NCI-H1092 treated with DMSO at 0.1 percent for 48 hours (cell line): ENCODE measurements around the gene FGF18.

Experiments
- DNase-seq: peaks from one replicate; lab custom pipeline; 2025; lab: John Stamatoyannopoulos, UW

FGF18 gene

DNA sequence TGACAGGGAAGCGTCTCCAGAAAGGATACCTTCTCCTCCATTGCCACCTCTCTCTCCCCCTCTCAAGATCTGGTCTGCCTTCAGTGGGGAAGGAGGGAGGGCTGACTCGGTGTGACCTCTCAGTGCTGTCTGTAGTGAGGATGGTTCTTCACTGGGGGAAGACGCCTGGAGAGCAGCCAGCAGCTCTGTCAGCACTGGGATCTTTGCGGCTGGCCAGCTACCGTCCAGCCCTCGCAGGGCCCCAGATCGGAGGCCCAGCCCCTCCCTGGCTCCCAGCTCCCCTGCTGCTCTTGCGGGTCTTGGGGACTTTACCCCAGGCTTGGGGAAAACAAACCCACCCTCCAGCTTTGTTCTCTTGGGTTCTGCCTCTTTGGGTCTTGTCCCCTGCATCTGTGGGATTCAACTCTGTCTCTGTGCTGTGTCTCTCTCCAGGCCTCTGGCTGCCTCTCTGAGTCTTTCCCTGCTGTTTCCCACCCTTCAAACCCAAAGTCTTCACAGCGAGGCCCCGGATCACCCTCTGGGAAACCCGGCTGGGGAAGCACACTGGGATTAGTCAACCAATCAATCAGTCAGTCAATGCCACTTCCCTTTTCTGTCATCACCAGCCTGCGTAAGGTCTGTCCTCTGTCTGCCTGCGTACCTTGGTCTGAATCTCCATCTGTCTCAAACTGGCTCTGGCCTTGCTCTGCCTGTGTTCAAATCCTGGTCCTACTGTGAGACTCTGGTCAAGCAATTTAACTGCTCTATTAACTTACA lies 23.0 kb downstream of the FGF18 start:
- DNase-seq = no peak

DNA sequence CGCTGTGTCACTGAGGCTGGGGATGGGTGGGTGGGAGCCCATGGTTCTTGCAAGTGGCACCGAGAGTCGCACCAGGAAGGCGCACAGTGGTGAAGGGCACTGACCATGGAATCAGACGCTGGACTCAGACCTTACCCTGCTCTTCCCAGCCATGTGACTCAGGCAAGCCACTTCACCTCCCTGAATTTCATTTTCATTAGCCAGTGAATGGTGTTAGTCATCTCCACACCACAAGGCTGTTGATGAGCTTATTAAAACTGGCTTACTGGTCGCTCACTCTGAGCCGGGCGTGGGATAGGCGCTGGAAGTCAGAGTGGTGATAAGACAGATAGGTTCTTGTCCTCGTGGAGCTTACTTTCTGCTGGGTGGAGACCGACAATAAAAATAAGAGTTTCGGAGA lies 25.1 kb downstream of the FGF18 start:
- no peak for DNase-seq

DNA sequence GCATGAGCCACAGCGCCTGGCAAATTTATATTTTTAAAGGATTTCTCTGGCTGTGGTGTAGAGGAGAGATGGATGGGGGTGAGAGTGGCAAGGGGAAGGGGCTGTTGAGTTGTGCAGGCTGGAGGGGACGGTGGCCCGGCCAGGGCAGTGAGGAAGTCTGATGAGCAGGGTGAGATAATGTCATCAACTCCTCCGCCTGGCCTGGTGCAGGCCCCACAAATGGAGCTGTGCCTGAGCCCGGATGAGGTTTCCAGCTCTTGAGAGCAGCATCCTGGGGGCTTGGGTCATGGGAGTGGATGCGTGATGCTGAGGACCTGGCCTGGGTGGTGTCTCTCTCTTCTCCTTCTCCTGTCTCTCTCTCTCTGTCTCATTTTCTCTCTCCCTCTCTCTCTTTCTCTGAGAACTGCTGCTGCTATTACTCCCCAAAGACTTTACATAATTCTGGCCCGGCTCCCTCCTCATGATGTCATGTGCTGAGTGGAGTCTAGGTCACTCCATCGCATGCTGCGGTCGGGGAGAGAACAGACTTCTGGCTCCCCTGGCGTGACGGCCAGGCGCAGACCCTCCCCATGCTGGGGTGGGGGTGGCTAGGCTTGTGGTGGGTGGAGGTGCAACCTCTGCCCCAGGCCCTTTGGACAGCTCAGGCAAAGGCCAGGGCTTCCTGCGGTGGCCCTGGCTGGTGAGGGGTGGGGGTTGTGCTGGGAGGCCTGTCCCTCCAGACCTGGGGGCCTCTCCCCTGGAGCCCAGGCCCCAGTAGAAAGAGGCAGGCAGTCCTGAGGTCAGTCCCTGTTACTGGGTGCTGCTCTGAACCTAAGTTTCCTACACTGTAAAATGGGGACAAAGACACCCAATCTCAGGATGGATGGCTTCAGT lies 26.4 kb downstream of the FGF18 start:
- no peak for DNase-seq

DNA sequence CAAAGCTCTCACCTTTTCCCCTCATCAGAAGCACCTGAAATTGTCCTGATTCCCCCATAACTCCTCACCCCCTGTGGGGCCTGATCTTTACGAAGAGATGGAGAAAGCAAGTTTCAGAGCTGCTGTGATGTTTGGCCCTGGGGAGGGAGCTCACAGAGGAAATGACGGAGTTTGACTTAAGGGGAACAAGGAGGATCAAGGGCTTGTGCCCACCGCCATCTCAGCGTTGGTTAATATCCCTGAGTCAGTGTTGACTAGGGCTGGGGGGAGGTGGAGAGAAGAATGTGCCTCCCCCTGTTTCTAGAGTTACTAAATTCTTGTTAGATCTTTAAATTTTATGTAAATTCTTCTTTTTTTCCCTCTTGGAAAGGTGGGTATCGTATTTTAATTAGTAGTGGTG lies 27.8 kb downstream of the FGF18 start:
- no peak for DNase-seq

DNA sequence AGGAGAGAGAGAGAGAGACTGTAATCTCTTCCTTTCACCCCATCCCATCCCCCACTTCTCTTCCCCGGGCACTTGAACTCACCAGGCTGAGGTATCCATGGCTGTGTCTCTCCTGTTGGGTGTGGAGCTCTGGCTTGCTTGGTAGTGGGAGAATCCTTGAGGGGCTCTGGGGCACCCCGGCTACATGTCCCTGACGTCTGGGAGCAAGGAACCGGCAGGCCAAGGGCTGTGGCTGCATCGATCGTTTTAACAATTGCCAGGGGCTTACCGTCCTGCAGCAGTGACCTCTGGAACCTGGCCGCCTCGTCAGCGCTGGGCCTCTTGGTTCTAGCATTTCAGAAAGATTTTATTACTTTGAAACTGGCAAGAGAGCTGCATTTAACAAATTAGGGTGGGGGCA lies 30.0 kb downstream of the FGF18 start:
- DNase-seq = no peak

DNA sequence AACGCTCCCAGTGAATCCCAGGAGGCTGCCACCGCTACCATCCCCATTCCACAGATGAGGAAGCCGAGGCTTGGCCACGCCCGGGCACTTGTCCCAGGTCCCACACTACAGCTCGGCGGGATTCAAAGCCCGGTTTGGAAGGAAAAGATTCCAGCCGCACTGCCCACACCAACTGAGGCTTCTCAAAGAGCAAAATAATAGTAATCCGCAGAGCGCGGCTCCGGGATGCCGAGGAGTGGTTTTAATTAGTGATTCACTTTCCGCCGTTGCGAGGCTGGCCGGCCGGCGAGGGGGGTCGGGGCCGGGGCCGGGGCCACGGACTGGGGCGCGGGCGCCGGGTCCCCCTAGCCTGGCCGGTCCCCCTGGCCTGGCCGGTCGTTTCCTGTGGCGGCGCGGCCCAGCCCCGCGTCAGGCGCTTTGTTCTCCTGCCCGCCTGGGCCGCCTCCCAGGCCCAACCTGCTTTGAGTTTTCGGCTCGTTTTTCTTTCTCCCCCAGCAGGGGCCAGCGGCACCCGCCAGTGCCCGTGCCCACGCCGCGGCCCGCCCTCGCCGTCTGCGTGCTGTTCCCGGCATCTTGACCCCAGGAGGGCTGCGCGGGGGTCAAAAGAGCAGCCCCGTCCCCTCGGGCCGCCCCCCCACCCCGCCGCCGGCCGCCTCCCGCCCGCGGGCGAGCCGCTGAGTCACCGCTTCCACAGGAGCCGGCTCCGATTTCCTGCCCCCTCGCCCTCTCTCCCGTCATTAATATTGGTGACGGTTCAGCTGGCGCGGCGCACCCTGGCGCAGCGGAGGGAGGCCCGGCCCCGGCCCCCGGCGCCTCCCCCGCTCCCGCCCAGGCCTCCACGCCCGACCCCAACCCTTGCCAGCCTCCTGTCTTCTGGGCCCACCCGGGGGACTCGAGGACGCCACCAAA lies 31.2 kb downstream of the FGF18 start:
- no peak for DNase-seq

DNA sequence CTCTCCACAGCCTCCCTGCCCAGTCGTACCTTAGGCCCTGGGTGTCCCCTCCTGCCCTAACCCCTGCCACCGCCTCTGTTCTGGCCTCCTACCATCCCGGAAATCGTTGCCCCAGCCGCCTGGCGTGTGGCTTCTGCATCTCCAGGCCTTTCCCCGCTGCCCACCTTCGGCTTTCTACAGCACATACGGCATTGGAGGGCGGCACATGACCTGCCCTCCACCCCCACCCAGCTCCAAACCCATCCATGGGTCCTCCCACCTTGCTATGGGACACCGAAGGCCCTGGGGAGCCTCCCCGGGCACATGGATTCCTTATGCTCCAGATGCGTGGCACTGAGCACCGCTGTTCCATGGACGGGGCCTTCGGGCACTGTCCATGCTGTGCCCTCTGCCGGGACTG lies 32.0 kb downstream of the FGF18 start:
- no peak for DNase-seq

DNA sequence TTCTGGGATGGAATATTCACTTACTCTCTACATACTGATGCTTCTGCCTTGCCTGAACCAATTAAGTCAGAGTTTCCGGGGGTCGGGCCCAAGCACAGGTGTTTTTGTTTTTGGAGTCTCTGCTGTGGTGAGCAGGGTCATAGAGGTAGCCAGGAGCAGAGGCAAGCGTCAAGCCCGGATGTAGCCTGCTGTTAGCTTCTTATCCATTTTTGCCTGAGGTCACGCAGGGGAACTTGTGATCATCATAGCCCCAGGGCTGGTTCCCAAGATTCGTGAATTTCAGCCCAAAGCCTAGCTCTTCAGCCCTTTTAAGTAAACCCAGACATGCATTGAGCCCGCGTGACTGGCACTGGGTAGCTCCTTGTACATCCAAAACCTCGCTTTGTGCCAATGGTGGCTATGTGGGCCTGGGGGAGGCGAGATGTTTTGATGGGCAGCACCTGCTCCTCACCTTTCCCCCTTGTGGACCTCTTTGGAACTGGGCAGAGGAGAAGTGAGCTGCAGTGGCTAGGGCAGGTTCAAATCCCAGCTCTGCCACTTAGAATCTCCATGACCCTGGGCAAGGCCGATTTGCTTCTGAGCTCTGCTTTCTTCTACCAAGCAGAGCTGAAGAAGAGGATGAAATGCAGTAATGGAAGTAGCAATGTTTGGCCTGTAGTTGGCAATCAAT lies 33.7 kb downstream of the FGF18 start:
- no peak for DNase-seq

DNA sequence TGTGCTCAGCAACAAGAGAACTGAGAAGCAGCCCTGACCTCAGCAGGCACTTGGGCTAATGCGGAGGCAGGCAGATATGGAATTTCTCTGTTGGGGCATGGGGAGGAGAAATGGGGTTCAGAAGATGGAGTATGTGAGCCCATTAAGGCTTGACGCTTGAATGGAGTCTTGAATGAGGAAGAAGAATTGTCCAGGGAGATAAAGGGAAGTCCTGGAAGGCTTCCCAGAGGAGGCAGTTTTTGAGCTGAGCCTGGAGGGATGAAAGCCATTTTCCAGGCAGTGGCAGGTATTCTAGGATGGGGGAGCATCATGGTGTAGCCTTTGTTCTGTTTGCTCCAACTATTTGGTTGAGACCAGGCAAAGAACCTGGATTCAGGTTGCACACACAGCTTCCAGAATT lies 34.5 kb downstream of the FGF18 start:
- DNase-seq = no peak

DNA sequence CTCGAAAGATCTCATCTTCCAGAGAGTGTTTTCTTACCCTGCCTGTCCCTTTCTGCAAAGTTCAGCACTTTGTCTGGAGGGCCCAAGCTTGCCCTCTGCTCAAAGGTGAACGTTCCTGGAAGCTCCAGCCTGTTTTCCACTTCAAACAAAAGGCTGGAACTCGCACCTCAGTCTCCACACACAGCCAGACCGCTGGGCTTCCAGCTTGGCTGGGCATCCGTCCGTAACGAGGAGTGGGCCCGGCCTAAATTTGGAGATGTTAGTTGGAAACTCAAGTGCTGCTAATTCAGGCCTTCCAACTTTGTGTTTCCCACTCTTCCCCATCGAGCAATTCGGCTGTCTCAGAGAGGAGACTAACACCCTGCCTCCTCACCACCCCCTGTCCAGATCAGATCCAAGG lies 35.1 kb downstream of the FGF18 start:
- no peak for DNase-seq

DNA sequence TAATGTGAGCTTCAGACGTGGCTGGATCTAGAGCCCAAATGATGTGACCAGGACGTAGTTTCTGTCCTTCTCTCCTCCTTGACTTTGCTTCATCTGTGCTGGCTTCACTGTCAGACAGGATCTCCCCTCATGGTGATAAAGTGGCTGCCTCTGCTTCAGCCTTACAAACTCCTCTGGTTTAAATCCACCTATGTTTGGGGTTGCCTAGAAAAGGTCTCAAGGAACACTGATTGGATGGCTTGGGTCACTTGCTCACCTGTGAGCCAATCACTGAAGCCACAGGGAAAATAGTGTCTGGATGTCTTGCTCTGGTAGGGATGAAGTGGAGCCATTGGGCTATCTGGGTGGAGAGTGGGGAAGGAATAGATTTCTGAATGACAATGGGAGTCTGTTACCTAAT lies 36.1 kb downstream of the FGF18 start:
- no peak for DNase-seq

DNA sequence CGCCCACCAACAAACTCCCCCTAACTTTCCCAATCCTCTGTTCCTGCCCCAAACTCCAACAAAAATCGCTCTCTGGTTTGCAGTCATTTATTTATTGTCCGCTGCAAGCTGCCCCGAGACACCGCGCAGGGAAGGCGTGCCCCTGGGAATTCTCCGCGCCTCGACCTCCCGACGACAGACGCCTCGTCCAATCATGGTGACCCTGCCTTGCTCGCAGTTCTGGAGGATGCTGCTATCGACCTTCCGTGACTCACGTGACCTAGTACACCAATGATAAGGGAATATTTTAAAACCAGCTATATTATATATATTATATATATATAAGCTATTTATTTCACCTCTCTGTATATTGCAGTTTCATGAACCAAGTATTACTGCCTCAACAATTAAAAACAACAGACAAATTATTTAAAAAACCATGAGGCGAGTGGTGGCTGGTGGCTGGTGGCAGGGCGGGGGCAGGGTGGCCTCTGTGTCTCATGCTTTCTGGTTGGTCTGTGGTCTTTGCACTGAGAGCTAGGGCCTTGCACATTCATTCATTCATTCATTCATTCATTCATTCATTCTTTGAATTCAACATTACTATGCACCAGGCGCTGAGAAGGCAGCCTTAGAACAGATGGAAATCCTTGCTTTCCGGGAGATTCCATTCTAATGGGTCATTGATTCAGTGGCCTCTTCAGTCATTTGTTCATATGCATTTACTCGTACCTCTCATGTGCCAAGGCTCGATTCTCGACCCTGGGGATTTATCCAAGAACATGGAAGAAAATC lies 37.9 kb downstream of the FGF18 start:
- DNase-seq = no peak

DNA sequence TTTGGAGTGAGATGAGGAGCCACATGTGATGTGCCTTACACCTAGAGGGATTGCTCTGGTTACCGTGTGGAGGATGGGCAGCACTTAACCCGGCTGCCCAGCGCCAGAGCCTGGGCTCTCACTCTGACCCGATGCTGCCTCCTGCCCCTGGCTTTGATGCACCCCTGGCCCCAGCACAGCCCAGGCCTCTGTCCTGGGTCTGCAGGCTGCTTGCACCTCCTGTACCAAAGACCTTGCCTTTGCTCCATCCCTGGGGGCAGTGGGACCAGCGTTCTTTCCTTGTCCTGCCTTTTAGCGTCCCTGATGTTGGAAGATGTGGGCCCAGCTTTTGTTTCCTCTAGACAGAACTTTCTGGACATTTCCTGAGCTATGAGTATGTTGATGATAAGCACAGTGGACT lies 40.4 kb downstream of the FGF18 start:
- DNase-seq = no peak

DNA sequence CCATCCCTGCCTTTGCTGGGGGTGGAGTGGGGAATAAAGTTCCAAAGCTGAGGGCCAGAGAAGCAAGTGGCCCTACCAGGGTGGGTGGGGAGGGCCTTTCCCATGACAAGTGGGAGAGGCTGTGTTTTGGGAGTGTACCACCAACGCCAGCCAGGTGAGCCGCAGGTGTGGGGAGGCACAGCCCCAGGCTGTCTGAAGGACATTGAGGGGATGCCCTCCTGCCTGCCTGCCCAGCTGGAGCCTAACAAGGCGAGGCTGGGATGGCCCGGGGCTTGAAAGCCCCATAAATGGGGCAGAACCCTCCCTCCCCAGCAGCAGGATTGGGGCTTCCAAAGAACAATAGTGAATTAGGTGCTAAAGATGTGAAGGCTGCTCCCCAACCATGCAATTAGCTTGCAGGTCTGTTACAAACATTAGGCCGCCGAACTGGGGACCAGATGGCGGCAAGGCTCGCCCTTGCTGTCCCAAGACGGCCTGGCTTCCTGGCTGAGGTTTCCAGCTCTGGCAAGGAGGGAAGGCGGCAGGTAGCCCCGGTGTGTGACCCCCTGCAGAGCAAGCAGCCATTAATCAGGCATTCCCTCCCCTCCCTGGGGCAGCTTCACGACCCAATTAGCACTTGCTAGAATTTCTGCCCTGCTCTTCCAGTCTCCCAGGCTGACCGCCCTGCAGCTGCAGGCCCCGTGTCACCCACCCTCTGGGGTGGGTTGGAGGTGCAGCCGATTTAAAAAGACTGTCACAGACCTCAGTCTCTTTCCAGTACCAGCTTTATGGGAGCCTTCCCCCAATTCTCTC lies 42.9 kb downstream of the FGF18 start:
- DNase-seq = no peak

DNA sequence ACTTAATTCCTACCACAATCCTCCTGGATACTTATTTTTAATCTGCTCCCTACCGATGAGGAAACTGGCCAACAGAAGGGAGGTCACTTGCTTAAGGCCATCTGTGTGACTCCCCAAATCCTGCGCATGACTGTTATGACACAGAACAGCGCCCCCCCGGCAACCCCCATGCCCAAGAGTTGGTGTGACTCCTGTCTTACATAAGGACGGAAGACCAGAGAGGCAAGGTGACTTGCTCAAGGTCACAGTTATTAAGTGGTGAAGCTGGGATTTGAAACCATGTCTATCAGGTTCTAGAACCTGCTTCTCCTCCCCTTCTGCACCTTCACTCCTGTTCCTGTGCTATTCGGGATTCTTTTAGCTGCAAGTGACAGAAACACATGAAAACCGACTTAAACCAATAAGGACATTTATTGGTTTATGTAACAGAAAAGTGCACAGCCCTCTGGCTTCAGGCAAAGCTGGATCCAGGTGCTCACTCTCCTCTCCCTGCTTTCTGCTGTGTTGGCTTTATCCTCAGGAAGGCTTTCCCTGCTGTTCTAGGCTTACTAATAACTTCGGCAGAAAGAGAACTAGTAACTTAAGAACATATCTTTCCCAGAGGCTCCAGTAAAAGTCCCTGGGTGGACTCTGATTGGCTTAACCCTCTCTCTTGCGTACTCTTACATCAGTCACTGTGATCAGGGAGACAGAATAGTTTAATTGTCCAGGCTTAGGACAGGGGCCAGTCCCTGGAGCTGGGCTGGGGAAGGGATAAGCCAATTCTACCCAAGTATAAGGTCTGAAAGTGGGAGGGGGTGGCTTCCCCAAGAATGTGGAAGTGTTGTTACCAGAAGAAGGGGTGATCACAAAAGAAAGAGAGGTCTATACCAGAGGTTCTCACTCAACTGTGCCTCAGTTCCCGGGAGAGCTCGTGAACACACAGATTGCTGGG lies 43.7 kb downstream of the FGF18 start:
- DNase-seq = no peak

DNA sequence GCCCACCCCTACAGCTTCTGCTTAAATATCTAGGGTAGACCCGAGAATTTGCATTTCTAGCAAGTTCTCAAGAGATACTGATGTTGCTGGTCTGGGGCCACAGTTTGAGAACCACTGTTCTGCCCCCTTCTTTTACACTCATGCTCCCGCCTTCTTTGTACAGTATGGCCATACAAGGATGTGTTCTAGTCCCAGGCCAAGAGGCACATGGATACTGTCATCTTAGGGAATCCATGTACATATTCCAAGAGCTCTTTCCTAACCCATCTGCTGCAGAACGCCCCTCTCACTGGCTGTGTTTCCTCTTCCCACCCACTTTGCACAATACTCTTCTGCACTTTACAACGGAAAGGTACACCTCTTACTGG lies 44.4 kb downstream of the FGF18 start:
- DNase-seq = no peak

DNA sequence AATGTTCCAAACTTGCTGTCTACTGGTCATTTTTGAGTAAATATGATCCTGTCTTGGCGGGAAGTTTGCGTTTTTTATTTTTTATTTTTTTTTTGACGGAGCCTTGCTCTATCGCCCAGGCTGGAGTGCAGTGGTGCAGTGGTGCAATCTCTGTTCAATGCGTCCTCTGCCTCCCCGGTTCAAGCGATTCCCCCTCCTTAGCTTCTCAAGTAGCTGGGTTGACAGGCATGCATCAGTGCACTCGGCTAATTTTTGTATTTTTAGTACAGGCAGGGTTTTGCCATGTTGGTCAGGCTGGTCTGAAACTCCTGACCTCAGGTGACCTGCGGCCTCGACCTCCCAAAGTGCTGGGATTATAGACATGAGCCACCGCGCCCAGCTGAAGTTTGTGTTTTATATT lies 45.4 kb downstream of the FGF18 start:
- DNase-seq = no peak

DNA sequence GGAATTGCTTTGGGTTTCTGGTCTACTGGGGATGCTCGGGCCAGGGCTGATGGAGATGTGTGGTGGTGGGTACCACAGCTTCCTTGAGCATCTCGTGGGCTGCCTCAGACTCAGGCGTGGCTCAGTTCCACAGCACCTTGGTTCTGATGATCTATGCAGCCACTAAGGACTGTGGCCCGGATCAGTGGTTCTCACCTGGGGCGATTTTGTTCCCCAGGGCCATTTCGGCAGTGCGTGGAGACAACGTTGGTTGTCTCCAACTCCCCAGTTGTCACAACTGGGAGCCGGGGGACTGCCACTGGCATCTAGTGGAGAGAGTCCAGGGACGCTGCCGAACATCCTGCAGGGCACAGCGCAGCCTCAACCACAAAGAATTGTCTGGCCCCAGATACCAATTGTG lies 47.7 kb downstream of the FGF18 start:
- DNase-seq = no peak

DNA sequence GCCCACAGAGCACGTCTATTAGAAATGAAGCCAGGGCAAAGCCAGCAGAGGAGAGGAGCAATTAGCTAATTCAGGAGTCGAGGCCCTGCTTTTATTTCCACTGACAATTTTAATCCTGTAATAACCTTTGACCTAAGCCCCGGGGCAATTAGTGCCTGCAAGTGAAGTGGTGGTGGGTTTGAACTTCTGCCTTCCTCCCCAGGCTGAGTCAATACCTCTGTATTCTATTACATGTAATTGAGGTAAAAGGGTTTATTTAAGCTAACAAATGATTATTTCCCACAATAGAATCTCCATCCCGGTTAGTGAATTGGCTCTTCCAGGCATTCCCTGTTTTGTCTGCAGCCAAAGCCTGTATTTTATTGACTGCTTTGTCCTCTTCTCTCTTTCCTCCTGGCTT lies 49.9 kb downstream of the FGF18 start:
- peak; percentile 73 for DNase-seq
